Activated naive CD4-positive, alpha-beta T cell treated with anti-CD3 and anti-CD28 coated beads, Interleukin-2, amount 50 U/mL, for 72 hours (primary cell): Measurements from ENCODE around the gene PTPRM. TPM values are rescaled to one million over a fixed set of nuclear protein-coding genes. Genes with fewer than 3 reads are reported as not detected.

Experiments used
- ATAC-seq, 2 donors: fragments of 150-1000 bp; cut with Tn5 transposase; 2 replicates each; pipeline ENCODE4 v1.10.0; 2021; ENCODE audit warnings: mild to moderate bottlenecking in 2 of 2, moderate library complexity in 2 of 2
- DNase-seq, 2 donors: peaks; one replicate each; pipeline ENCODE4 v3.0.0; 2021 to 2022; ENCODE audit warnings: low spot score in 2 of 2
- H3K27ac Mint-ChIP-seq, 2 donors: one replicate each; pipeline ENCODE4 v1.8.0; 2022; ENCODE audit warnings: mild to moderate bottlenecking in 2 of 2, mixed read lengths in 2 of 2
- H3K36me3 Mint-ChIP-seq, 2 donors: one replicate each; pipeline ENCODE4 v1.8.0; 2022; ENCODE audit warnings: mixed read lengths in 2 of 2
- H3K9me3 Mint-ChIP-seq, 2 donors: one replicate each; pipeline ENCODE4 v1.8.0; 2022; ENCODE audit warnings: mixed read lengths in 2 of 2
- total RNA-seq, 2 donors: library from RNA; stranded (reverse); gene quantifications; one replicate each; pipeline ENCODE4 v1.2.3, GENCODE V29; 2022

PTPRM gene
- total RNA-seq, 2 donors from 2014 or later: 1.7 to 2.8 TPM

GRCh38 chr18:7607540-7608173 lies 40.5 kb downstream of the PTPRM start:
- DNase-seq: no peak
- peaks cover 4 to 8% of the 10 kb centered on the region in 2 donors for H3K9me3 Mint-ChIP-seq
- ATAC-seq: no peak
- no peak overlapping the region for H3K27ac Mint-ChIP-seq
- no peaks in the 10 kb centered on the region for H3K36me3 Mint-ChIP-seq

GRCh38 chr18:7608174-7608550 lies 41.0 kb downstream of the PTPRM start:
- Mint-ChIP-seq H3K36me3 (no peaks in the 10 kb centered on the region), H3K27ac (no peak overlapping the region), H3K9me3 (peaks cover 4 to 8% of the 10 kb centered on the region in 2 donors)
- ATAC-seq (no peak), DNase-seq (no peak)

- peaks cover 4% of the 10 kb centered on the region in 2 donors for H3K9me3 Mint-ChIP-seq
- ATAC-seq: no peak
- DNase-seq: no peak
- no peaks in the 10 kb centered on the region for H3K36me3 Mint-ChIP-seq
- H3K27ac Mint-ChIP-seq: no peak overlapping the region
Measured at GRCh38 chr18:7608781-7609201, 41.7 kb downstream of the PTPRM start.

GRCh38 chr18:7609617-7610016 lies 42.5 kb downstream of the PTPRM start:
- peaks cover 4 to 7% of the 10 kb centered on the region in 2 donors for H3K9me3 Mint-ChIP-seq

GRCh38 chr18:7614042-7614441 lies 46.9 kb downstream of the PTPRM start:
- H3K9me3 Mint-ChIP-seq: peaks cover 4 to 7% of the 10 kb centered on the region in 2 donors
- no peak for DNase-seq
- no peak for ATAC-seq
- H3K27ac Mint-ChIP-seq: no peak overlapping the region
- no peaks in the 10 kb centered on the region for H3K36me3 Mint-ChIP-seq

More at GRCh38 chr18:7609617-7610016, 42.5 kb downstream of the PTPRM start:
- ATAC-seq (no peak), DNase-seq (no peak)
- Mint-ChIP-seq H3K36me3 (no peaks in the 10 kb centered on the region), H3K27ac (no peak overlapping the region)

GRCh38 chr18:7615840-7616239 lies 48.7 kb downstream of the PTPRM start:
- H3K9me3 Mint-ChIP-seq: peaks cover 4 to 7% of the 10 kb centered on the region in 2 donors
- DNase-seq (no peak), ATAC-seq (no peak)
- no peaks in the 10 kb centered on the region for H3K36me3 Mint-ChIP-seq
- H3K27ac Mint-ChIP-seq: no peak overlapping the region

- Mint-ChIP-seq H3K9me3 (peaks cover 3 to 6% of the 10 kb centered on the region in 2 donors), H3K27ac (no peak overlapping the region), H3K36me3 (no peaks in the 10 kb centered on the region)
- no peak for ATAC-seq
- no peak for DNase-seq
Measured at GRCh38 chr18:7616661-7617060, 49.5 kb downstream of the PTPRM start.

- Mint-ChIP-seq H3K9me3 (peaks cover 0 to 4% of the 10 kb centered on the region in 2 donors), H3K36me3 (no peaks in the 10 kb centered on the region), H3K27ac (no peak overlapping the region)
- ATAC-seq: no peak
- no peak for DNase-seq
Measured at GRCh38 chr18:7617738-7618422, 50.8 kb downstream of the PTPRM start.

- no peak for DNase-seq
- no peak overlapping the region for H3K27ac Mint-ChIP-seq
- H3K36me3 Mint-ChIP-seq: no peaks in the 10 kb centered on the region
- peaks cover 0 to 1% of the 10 kb centered on the region in 2 donors for H3K9me3 Mint-ChIP-seq
- no peak for ATAC-seq
Measured at GRCh38 chr18:7618891-7619442, 51.9 kb downstream of the PTPRM start.

GRCh38 chr18:7619676-7620075 lies 52.6 kb downstream of the PTPRM start:
- no peaks in the 10 kb centered on the region for H3K9me3 Mint-ChIP-seq
- H3K27ac Mint-ChIP-seq: no peak overlapping the region
- no peaks in the 10 kb centered on the region for H3K36me3 Mint-ChIP-seq
- ATAC-seq (no peak), DNase-seq (no peak)

GRCh38 chr18:7622721-7623120 lies 55.6 kb downstream of the PTPRM start:
- H3K36me3 Mint-ChIP-seq: no peaks in the 10 kb centered on the region
- no peak overlapping the region for H3K27ac Mint-ChIP-seq
- DNase-seq: no peak
- H3K9me3 Mint-ChIP-seq: no peaks in the 10 kb centered on the region
- no peak for ATAC-seq

GRCh38 chr18:7623681-7624080 lies 56.6 kb downstream of the PTPRM start:
- Mint-ChIP-seq H3K9me3 (no peaks in the 10 kb centered on the region), H3K36me3 (no peaks in the 10 kb centered on the region), H3K27ac (no peak overlapping the region)
- no peak for ATAC-seq
- no peak for DNase-seq

- no peak for DNase-seq
- Mint-ChIP-seq H3K27ac (no peak overlapping the region), H3K36me3 (peaks cover 0 to 6% of the 10 kb centered on the region in 2 donors), H3K9me3 (peaks cover 7 to 9% of the 10 kb centered on the region in 2 donors)
- ATAC-seq: no peak
Measured at GRCh38 chr18:7624697-7625096, 57.6 kb downstream of the PTPRM start.

GRCh38 chr18:7626175-7626921 lies 59.2 kb downstream of the PTPRM start:
- H3K27ac Mint-ChIP-seq: no peak overlapping the region
- peaks cover 0 to 10% of the 10 kb centered on the region in 2 donors for H3K36me3 Mint-ChIP-seq
- peaks cover 7 to 16% of the 10 kb centered on the region in 2 donors for H3K9me3 Mint-ChIP-seq
- no peak for ATAC-seq
- no peak for DNase-seq

- H3K36me3 Mint-ChIP-seq: peaks cover 0 to 10% of the 10 kb centered on the region in 2 donors
- ATAC-seq (no peak), DNase-seq (no peak)
- no peak overlapping the region for H3K27ac Mint-ChIP-seq
- H3K9me3 Mint-ChIP-seq: peaks cover 7 to 16% of the 10 kb centered on the region in 2 donors
Measured at GRCh38 chr18:7626922-7627440, 59.9 kb downstream of the PTPRM start.

- Mint-ChIP-seq H3K9me3 (peaks cover 13 to 21% of the 10 kb centered on the region in 2 donors), H3K27ac (no peak overlapping the region), H3K36me3 (peaks cover 0 to 18% of the 10 kb centered on the region in 2 donors)
- no peak for DNase-seq
- ATAC-seq: no peak
Measured at GRCh38 chr18:7629416-7629815, 62.3 kb downstream of the PTPRM start.
